Measurements from ENCODE around the gene ALDH1A2. TPM values are rescaled to one million over a fixed set of nuclear protein-coding genes. Genes with fewer than 3 reads are reported as not detected.

The ALDH1A2 gene
- total RNA-seq, 4 donors from 2014 or later: 47.9 to 128 (median 109) TPM

DNA sequence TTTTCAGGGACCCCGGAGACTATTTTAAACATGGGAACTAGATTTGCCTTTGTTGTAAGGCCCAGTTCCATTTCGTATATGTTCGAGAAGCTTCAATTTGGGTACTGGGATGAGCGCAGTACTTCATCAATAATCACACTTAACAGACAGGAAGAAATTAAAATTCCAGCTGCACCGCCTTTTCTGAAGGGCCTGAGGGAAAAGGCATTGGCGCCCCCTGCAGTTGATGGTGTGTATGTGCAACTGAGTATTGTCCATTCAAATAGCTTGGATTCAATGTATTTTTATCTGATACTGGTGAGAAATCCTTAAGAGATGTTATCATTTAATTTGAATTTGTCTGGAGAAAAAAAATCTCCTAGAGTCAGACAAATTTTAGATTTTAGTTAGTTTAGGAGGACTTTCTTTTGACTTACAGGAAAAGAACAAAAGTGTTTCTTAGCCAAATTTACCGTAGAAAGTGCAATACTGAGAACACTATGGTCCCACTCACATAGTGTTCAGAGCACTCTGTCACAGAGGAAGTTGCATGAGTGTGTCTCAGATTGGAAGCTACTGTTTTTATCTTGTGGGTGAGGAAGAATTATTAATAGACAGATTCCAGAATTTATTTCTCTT lies 5.4 kb upstream of the ALDH1A2 start:
- Histone ChIP-seq H3K27ac (no peak overlapping the region), H3K4me1 (no peaks in the 10 kb centered on the region), H3K36me3 (no peaks in the 10 kb centered on the region), H3K4me3 (no peak overlapping the region), H3K9me3 (no peaks in the 10 kb centered on the region), H3K27me3 (no peaks in the 10 kb centered on the region)
- TF ChIP-seq POLR2A (IDR thresholded peaks at IDR 0.05): no peak
- TF ChIP-seq, protein P1, sequence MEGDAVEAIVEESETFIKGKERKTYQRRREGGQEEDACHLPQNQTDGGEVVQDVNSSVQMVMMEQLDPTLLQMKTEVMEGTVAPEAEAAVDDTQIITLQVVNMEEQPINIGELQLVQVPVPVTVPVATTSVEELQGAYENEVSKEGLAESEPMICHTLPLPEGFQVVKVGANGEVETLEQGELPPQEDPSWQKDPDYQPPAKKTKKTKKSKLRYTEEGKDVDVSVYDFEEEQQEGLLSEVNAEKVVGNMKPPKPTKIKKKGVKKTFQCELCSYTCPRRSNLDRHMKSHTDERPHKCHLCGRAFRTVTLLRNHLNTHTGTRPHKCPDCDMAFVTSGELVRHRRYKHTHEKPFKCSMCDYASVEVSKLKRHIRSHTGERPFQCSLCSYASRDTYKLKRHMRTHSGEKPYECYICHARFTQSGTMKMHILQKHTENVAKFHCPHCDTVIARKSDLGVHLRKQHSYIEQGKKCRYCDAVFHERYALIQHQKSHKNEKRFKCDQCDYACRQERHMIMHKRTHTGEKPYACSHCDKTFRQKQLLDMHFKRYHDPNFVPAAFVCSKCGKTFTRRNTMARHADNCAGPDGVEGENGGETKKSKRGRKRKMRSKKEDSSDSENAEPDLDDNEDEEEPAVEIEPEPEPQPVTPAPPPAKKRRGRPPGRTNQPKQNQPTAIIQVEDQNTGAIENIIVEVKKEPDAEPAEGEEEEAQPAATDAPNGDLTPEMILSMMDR (IDR thresholded peaks at IDR 0.05): peak; percentile 86 to 89 (median 88)
- DNase-seq: peak; percentile 67 to 69
- intact Hi-C loops (cut with DNase I; ENCODE audit: low total_unique reads): no loop called here

DNA sequence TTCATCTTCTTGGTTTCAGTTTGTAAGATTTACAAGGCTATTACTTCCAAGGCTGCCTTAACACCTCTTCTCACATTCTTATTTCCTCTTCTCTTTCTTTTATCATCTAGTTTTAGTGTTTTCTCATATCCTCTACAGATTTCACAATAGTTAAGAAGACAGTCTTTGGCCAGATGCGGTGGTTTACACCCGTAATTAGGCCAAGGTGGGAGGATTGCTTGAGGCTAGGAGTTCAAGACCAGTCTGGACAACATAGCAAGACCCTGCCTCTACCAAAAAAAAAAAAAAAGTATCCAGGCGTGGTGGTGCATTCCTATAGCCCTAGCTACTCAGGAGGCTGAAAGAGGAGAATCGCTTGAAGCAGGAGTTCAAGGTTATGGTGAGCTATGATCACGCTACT lies 3.5 kb upstream of the ALDH1A2 start:
- no peak for DNase-seq
- H3K27me3 ChIP-seq: no peaks in the 10 kb centered on the region
- no peaks in the 10 kb centered on the region for H3K36me3 ChIP-seq
- no peaks in the 10 kb centered on the region for H3K4me1 ChIP-seq
- H3K4me3 ChIP-seq: no peak overlapping the region
- intact Hi-C loops (cut with DNase I; ENCODE audit: low total_unique reads): loop anchor here (10.0 kb wide), 2 partner anchors 324 to 404 kb away; no protein-coding TSS in a partner anchor
- H3K9me3 ChIP-seq: no peaks in the 10 kb centered on the region
- H3K27ac ChIP-seq: no peak overlapping the region
- no peak for TF ChIP-seq POLR2A (IDR thresholded peaks at IDR 0.05)
- TF ChIP-seq, protein P1 (IDR thresholded peaks at IDR 0.05): no peak

DNA sequence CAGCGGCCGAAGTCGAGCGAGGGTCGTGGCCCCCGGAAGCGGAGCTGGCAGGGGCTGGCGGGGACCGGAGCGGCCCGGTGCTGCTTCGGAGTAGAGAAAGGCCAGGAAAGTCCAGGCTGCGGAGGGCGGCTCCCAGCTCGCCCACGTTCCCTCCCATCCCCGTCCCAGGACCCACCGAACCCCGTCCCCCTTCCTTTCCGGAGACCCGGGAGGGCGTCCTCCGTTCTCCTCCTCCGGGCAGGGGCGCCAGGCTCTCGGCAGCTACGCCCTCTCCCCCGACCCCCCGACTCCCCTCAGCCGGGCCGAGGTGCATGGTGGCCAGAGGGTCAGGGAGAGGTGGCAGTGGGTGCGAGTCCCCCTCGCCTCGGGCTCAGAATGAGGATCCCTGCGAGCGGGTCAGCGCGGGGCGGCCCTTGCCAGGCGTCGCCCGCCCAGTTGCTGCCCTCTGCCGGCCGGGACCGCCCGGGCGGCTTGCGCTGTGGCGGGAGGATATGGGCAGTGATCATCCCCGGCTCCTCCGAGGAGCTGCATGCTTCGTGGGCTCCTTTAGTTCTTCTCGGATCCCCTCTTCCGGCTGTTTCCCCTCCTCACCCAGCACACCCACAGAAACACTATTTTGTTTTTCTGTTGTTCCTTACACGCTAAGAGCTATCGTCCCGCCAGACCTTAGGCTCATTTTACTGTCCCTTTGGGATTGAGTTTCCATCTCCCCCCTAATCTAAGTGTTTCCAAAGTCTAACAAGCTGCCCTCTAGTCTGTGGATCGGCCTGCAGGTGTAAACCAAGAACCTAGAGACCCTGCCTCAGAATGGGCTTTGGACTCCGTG lies 744 bp upstream of the ALDH1A2 start:
- peaks cover 0 to 3% of the 10 kb centered on the region in 2 donors for H3K4me1 ChIP-seq
- peak overlapping the region; percentile 53 to 60 for H3K4me3 ChIP-seq
- TF ChIP-seq POLR2A (IDR thresholded peaks at IDR 0.05): peak in 1 of 2 donors; percentile 54
- TF ChIP-seq, protein P1 (IDR thresholded peaks at IDR 0.05): peak; percentile 81 to 96 (median 86)
- H3K36me3 ChIP-seq: no peaks in the 10 kb centered on the region
- peak overlapping the region; percentile 92 to 96 for H3K27ac ChIP-seq
- H3K9me3 ChIP-seq: no peaks in the 10 kb centered on the region
- peak; percentile 68 to 84 for DNase-seq
- no peaks in the 10 kb centered on the region for H3K27me3 ChIP-seq
- intact Hi-C loops (cut with DNase I; ENCODE audit: low total_unique reads): loop anchor here (10.0 kb wide), 2 partner anchors 321 to 401 kb away; no protein-coding TSS in a partner anchor

DNA sequence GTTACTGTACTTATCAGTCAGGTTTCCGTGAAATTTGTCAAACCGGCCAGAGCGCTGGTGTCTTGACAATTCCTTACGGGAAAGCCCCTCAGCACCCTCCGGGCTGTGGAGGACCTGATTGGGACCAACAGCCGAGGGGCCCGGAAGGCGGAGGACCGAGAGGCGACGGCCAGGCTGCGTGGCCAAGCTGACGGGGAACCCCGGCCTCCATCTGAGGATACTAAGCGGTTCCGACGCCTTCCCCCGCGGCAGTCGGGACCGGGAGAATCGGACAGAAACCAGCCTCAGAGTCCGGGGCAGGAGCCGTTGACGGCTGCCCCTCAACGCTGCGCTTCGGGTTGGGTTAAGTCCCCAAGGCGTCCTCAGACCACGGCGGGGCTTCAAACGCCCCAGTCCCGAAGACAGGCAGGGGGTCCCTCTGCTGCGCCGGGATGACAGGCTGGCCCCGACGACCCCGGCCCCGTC lies 499 bp downstream of the ALDH1A2 start:
- intact Hi-C loops (cut with DNase I; ENCODE audit: low total_unique reads): loop anchor here (10.0 kb wide), 2 partner anchors 320 to 400 kb away; no protein-coding TSS in a partner anchor
- Histone ChIP-seq H3K27me3 (no peaks in the 10 kb centered on the region), H3K9me3 (no peaks in the 10 kb centered on the region), H3K27ac (peak overlapping the region; percentile 92 to 96), H3K4me3 (peak overlapping the region; percentile 53 to 60), H3K4me1 (peaks cover 0 to 3% of the 10 kb centered on the region in 2 donors), H3K36me3 (no peaks in the 10 kb centered on the region)
- TF ChIP-seq, protein P1 (IDR thresholded peaks at IDR 0.05): no peak
- TF ChIP-seq POLR2A (IDR thresholded peaks at IDR 0.05): no peak
- DNase-seq: peak; percentile 41 to 44
